HepG2 (cell line): Measurements from ENCODE around the gene CTDP1. TPM values are rescaled to one million over a fixed set of nuclear protein-coding genes. Genes with fewer than 3 reads are reported as not detected.
A peak's percentile ranks its signal among the peaks of the same experiment; 100 is the strongest.

Source experiments
- CREM ChIP-seq, 2 experiments: sonication (generic) in 1 of 2; formaldehyde crosslinking in 1 of 2; IDR thresholded peaks; 2 replicates each; pipeline versions ENCODE4 v1.4.0 to v1.6.1; 2016 to 2020; ENCODE audit warnings: antibody characterized with exemption in 1 of 2, mild to moderate bottlenecking in 1 of 2, missing genetic modification reagents in 1 of 2
- GRHL1 ChIP-seq: sonication (generic); formaldehyde crosslinking; conservative IDR thresholded peaks from 2 replicates; pipeline ENCODE4 v1.8.0; 2022; ENCODE audit warnings: missing genetic modification reagents
- MAZ ChIP-seq, 2 experiments: sonication (generic) in 1 of 2; formaldehyde crosslinking in 1 of 2; IDR thresholded peaks; 2 replicates each; pipeline versions ENCODE4 v1.5.0 to v1.6.1; 2012 to 2020; ENCODE audit warnings: low read depth in 2 of 2, mild to moderate bottlenecking in 2 of 2, borderline replicate concordance in 1 of 2, improper control_type of control experiment in 1 of 2, low read length in 1 of 2, missing genetic modification reagents in 1 of 2, moderate library complexity in 1 of 2
- PLRG1 ChIP-seq: fragments of 450-650 bp; conservative IDR thresholded peaks from 2 replicates; pipeline ENCODE4 v1.6.1; 2016
- PRDM10 ChIP-seq: sonication (generic); formaldehyde crosslinking; IDR thresholded peaks from 2 replicates; pipeline ENCODE4 v1.4.0; 2020; ENCODE audit warnings: low read depth, missing genetic modification reagents
- THAP9 ChIP-seq: sonication (generic); formaldehyde crosslinking; IDR thresholded peaks from 2 replicates; pipeline ENCODE4; 2020; ENCODE audit warnings: missing genetic modification reagents, mild to moderate bottlenecking, borderline replicate concordance
- ZNF260 ChIP-seq: sonication (generic); formaldehyde crosslinking; IDR thresholded peaks from 2 replicates; pipeline ENCODE4 v1.4.0; 2020; ENCODE audit warnings: missing genetic modification reagents, low read depth, mild to moderate bottlenecking, borderline replicate concordance
- ZNF3 ChIP-seq: IDR thresholded peaks from 2 replicates; pipeline ENCODE4 v1.7.0; 2017; ENCODE audit warnings: inconsistent platforms
- ZNF530 ChIP-seq: sonication (generic); formaldehyde crosslinking; IDR thresholded peaks from 2 replicates; pipeline ENCODE4 v1.5.0; 2020; ENCODE audit warnings: low read depth, mild to moderate bottlenecking, missing genetic modification reagents
- ZNF609 ChIP-seq: sonication (generic); formaldehyde crosslinking; IDR thresholded peaks from 2 replicates; pipeline ENCODE4 v1.4.0; 2020; ENCODE audit warnings: mild to moderate bottlenecking, missing genetic modification reagents, borderline replicate concordance
- ZNF724P ChIP-seq: sonication (generic); formaldehyde crosslinking; IDR thresholded peaks from 2 replicates; pipeline ENCODE4 v1.8.0; 2022; ENCODE audit warnings: missing genetic modification reagents, borderline replicate concordance
- polyA plus RNA-seq, 8 experiments: library from polyadenylated mRNA; depleted of rRNA in 3 of 8; stranded (reverse) in 7 of 8; unstranded in 1 of 8; fragments of >200 nt; fragmentation: Illumina TruSeq in 4 of 8; extraction: Trizol in 4 of 8; gene quantifications; 2 replicates each; pipeline versions ENCODE4 v1.2.1 to v1.2.3, GENCODE V29; 2011 to 2016; ENCODE audit warnings: low read depth in 4 of 8, missing spikeins in 1 of 8, mixed read lengths in 1 of 8; ENCODE audit not compliant: insufficient read depth in 1 of 8
- total RNA-seq, 5 experiments: library from RNA; depleted of rRNA; stranded (reverse); fragments of >200 nt; fragmentation: Illumina TruSeq; extraction: Trizol; gene quantifications; 2 replicates each; pipeline ENCODE4 v1.2.3, GENCODE V29; 2016; ENCODE audit warnings: low read depth in 1 of 5
- TF ChIP-seq, protein P1 (sequence below): sonication (generic); formaldehyde crosslinking; IDR thresholded peaks from 2 replicates; pipeline ENCODE4 v1.4.0; 2020; ENCODE audit warnings: missing genetic modification reagents

The CTDP1 gene
- total and polyA plus RNA-seq, 2 of the 13 experiments (the other 11 are each of a cell fraction or from before 2014, with no cell fraction given), result 6.9 to 11.0 TPM

GRCh38 chr18:79795446-79795845 lies 115.8 kb downstream of the CTDP1 start (continued):
- TF ChIP-seq ZNF609 (CRISPR knock-in tag), result no peak
- no peak for TF ChIP-seq CREM (IDR thresholded peaks at IDR 0.05)
- no peak for TF ChIP-seq CREM (CRISPR knock-in tag; IDR thresholded peaks at IDR 0.05)
- no peak for TF ChIP-seq MAZ (IDR thresholded peaks at IDR 0.05; ENCODE audit: borderline replicate concordance, low read depth, low read length)
- TF ChIP-seq MAZ (CRISPR knock-in tag; IDR thresholded peaks at IDR 0.05; ENCODE audit: low read depth), result no peak
- TF ChIP-seq ZNF3 (CRISPR knock-in tag), result no peak
- TF ChIP-seq THAP9 (CRISPR knock-in tag), result no peak
- TF ChIP-seq, protein P1, sequence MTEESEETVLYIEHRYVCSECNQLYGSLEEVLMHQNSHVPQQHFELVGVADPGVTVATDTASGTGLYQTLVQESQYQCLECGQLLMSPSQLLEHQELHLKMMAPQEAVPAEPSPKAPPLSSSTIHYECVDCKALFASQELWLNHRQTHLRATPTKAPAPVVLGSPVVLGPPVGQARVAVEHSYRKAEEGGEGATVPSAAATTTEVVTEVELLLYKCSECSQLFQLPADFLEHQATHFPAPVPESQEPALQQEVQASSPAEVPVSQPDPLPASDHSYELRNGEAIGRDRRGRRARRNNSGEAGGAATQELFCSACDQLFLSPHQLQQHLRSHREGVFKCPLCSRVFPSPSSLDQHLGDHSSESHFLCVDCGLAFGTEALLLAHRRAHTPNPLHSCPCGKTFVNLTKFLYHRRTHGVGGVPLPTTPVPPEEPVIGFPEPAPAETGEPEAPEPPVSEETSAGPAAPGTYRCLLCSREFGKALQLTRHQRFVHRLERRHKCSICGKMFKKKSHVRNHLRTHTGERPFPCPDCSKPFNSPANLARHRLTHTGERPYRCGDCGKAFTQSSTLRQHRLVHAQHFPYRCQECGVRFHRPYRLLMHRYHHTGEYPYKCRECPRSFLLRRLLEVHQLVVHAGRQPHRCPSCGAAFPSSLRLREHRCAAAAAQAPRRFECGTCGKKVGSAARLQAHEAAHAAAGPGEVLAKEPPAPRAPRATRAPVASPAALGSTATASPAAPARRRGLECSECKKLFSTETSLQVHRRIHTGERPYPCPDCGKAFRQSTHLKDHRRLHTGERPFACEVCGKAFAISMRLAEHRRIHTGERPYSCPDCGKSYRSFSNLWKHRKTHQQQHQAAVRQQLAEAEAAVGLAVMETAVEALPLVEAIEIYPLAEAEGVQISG (CRISPR knock-in tag), result peak; percentile 21; the same call in 1 of the 2 replicates
- no peak for TF ChIP-seq ZNF724P (CRISPR knock-in tag)
- TF ChIP-seq PRDM10, result no peak
- TF ChIP-seq GRHL1, result no peak
- TF ChIP-seq PLRG1, result no peak
- no peak for TF ChIP-seq ZNF530 (CRISPR knock-in tag)
- TF ChIP-seq ZNF260 (CRISPR knock-in tag), result no peak
